Measurements from ENCODE around the gene COA3. TPM values are rescaled to one million over a fixed set of nuclear protein-coding genes. Genes with fewer than 3 reads are reported as not detected.

COA3 gene
- total RNA-seq, 1 donor from 2014 or later: 53.9 TPM

DNA sequence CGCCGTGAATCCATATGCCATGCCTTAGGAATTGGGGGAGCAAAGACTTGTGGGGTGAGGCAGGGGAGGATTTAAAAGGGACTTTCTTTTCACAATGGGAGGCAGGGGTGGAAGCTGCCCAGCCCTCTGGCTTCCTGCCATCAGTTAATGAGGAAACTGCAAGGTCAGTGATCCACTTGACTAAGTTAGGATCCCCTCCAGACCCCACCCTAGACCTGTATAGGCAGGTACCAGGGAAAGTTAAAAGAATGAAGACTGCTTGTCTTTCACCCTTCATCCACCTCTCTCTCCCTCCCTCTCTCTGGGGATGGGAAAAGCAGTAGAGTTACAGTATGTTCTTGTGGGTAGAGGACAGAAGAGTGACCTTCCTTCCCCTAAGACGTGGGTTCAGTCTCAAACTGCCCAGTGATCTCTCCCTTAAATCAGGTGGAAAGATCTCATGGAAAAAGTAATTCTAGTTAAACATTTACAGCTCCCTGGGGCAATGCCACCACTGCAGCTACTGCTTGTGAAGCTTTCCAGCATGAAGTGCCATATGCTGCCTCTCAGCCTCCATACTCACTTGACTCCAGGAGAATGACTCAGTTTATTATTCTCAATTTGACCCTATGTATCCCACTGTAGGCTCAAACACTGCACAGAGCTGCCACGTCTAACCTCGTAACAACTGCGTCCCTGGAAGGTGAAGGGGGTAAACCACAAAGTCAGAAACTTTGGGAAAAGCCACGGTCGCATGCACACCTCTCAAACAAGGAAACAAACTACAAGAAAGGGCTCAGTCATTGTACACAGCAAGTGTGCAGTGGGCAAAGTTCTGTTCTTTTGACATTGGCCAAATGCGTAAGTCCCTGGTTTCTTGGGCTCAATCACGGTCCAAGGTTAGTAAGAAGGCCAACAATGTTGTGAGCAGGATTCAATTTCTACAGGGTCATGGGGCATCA, 1.2 kb downstream of the COA3 start:
- Histone ChIP-seq H3K9me3 (no peaks in the 10 kb centered on the region), H3K36me3 (no peaks in the 10 kb centered on the region), H3K4me3 (peak overlapping the region; percentile 85), H3K27me3 (no peaks in the 10 kb centered on the region), H3K4me1 (peaks cover 18% of the 10 kb centered on the region), H3K27ac (peak overlapping the region; percentile 79)
- DNase-seq (no peak), ATAC-seq (no peak)
- intact Hi-C loops (cut with DNase I): no loop called here
- TF ChIP-seq, protein P1, sequence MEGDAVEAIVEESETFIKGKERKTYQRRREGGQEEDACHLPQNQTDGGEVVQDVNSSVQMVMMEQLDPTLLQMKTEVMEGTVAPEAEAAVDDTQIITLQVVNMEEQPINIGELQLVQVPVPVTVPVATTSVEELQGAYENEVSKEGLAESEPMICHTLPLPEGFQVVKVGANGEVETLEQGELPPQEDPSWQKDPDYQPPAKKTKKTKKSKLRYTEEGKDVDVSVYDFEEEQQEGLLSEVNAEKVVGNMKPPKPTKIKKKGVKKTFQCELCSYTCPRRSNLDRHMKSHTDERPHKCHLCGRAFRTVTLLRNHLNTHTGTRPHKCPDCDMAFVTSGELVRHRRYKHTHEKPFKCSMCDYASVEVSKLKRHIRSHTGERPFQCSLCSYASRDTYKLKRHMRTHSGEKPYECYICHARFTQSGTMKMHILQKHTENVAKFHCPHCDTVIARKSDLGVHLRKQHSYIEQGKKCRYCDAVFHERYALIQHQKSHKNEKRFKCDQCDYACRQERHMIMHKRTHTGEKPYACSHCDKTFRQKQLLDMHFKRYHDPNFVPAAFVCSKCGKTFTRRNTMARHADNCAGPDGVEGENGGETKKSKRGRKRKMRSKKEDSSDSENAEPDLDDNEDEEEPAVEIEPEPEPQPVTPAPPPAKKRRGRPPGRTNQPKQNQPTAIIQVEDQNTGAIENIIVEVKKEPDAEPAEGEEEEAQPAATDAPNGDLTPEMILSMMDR (IDR thresholded peaks at IDR 0.05): no peak

DNA sequence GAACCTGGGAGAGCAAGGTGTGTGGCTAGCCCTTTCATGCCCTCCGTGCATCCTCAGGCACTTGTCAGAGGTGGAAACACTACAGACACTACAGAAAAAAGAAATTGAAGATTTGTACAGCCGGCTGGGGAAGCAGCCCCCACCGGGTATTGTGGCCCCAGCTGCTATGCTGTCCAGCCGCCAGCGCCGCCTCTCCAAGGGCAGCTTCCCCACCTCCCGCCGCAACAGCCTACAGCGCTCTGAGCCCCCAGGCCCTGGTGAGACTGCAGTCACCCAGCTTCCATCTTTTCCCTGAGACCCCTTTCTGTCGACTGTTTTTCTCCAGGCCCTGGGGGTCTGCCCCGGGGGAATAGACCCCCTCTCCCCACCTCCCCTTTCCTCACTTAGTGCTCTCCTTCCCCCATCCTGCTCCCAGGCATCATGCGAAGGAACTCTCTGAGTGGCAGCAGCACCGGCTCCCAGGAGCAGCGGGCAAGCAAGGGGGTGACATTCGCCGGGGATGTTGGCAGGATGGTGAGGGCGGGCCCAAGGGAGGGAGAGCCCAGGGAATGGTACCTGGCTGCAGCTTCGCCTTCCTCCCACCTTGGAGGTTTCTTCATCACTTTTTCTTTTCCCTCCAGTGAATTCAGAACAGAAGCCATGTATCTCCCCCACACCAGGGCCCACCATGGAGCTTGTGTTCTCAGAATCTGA, 2.3 kb downstream of the COA3 start:
- Histone ChIP-seq H3K27me3 (no peaks in the 10 kb centered on the region), H3K27ac (no peak overlapping the region), H3K4me1 (peaks cover 18% of the 10 kb centered on the region), H3K9me3 (no peaks in the 10 kb centered on the region), H3K4me3 (no peak overlapping the region), H3K36me3 (no peaks in the 10 kb centered on the region)
- TF ChIP-seq, protein P1 (IDR thresholded peaks at IDR 0.05): no peak
- no peak for DNase-seq
- intact Hi-C loops (cut with DNase I): no loop called here
- ATAC-seq: no peak

DNA sequence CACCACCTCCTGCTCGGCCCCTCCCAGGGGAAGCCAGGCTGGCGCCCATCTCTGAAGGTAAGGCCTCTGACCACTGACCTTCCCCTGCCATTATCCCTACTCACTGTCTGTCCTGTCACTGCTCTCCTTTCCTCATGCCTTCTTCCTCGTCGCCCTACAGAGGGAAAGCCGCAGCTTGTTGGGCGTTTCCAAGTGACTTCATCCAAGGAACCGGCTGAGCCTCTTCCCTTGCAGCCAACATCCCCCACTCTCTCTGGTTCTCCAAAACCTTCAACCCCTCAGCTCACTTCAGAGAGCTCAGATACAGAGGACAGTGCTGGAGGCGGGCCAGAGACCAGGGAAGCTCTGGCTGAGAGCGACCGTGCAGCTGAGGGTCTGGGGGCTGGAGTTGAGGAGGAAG, 3.0 kb downstream of the COA3 start:
- Histone ChIP-seq H3K9me3 (no peaks in the 10 kb centered on the region), H3K27me3 (no peaks in the 10 kb centered on the region), H3K4me3 (no peak overlapping the region), H3K27ac (no peak overlapping the region), H3K4me1 (peaks cover 18% of the 10 kb centered on the region), H3K36me3 (no peaks in the 10 kb centered on the region)
- intact Hi-C loops (cut with DNase I): no loop called here
- TF ChIP-seq, protein P1 (IDR thresholded peaks at IDR 0.05): no peak
- no peak for DNase-seq
- no peak for ATAC-seq

DNA sequence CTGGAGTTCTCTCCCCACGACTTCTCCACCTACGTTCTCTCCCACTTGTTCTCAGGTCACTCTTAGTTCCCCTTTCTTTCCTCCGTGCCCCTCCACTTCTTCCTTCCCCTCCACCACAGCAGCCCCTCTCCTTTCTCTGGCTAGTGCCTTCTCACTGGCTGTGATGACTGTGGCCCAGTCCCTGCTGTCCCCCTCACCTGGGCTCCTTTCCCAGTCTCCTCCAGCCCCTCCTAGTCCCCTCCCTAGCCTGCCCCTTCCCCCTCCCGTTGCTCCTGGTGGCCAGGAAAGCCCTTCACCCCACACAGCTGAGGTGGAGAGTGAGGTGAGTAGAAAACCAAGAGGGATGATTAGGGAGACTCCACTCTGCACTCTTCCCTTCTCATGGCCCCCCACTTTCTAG, 3.4 kb downstream of the COA3 start:
- H3K4me3 ChIP-seq: no peak overlapping the region
- intact Hi-C loops (cut with DNase I): no loop called here
- no peaks in the 10 kb centered on the region for H3K9me3 ChIP-seq
- H3K27me3 ChIP-seq: no peaks in the 10 kb centered on the region
- DNase-seq: no peak
- peaks cover 18% of the 10 kb centered on the region for H3K4me1 ChIP-seq
- no peak for ATAC-seq
- TF ChIP-seq, protein P1 (IDR thresholded peaks at IDR 0.05): no peak
- no peaks in the 10 kb centered on the region for H3K36me3 ChIP-seq
- H3K27ac ChIP-seq: no peak overlapping the region

DNA sequence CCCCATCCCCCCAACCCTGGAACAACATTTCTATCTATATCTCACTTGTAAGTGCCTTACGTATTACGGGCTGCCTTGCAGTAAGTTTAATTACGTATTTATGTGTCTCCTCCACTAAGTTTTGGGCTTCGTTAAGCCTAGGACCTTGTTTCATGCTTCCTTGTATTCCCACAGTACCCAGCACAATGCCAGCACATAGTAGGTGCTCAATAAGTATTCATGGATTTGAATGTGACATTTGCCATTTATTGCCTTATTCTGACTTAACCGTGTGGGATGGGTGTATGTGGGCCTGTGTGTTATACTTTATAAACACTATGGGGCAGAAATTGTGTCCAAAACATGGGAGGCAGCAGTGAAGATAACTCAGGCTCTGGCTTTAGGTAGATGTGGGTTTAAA, 6.0 kb downstream of the COA3 start:
- ATAC-seq: no peak
- intact Hi-C loops (cut with DNase I): no loop called here
- Histone ChIP-seq H3K27me3 (peaks cover 8% of the 10 kb centered on the region), H3K4me1 (peaks cover 9% of the 10 kb centered on the region), H3K27ac (no peak overlapping the region), H3K4me3 (no peak overlapping the region), H3K36me3 (no peaks in the 10 kb centered on the region), H3K9me3 (no peaks in the 10 kb centered on the region)
- TF ChIP-seq, protein P1 (IDR thresholded peaks at IDR 0.05): no peak
- no peak for DNase-seq
